Vagina (tissue), 2 donors: ENCODE measurements around the gene TRIP10.

ENCODE experiments used
- CTCF ChIP-seq, 3 experiments: fragments of 450-650 bp in 2 of 3; fragments of 200-600 bp in 1 of 3; sonication (generic) in 1 of 3; IDR thresholded peaks; one replicate each; pipeline ENCODE4 v1.5.1; 2017 to 2019; ENCODE audit warnings: antibody characterized with exemption in 3 of 3, mild to moderate bottlenecking in 2 of 3, moderate library complexity in 2 of 3
- POLR2A ChIP-seq, 2 donors: fragments of 450-650 bp; IDR thresholded peaks; one replicate each; pipeline ENCODE4 v1.6.1; 2017; ENCODE audit warnings: antibody characterized with exemption in 2 of 2, mild to moderate bottlenecking in 2 of 2, moderate library complexity in 2 of 2
- POLR2AphosphoS5 ChIP-seq, 2 donors: sonication (generic); formaldehyde crosslinking; IDR thresholded peaks; one replicate each; pipeline ENCODE4 v1.9.0; 2017; ENCODE audit warnings: antibody characterized with exemption in 2 of 2, mild to moderate bottlenecking in 2 of 2, low read depth in 1 of 2; ENCODE audit not compliant: insufficient read depth in 1 of 2

- no peak for TF ChIP-seq CTCF (IDR thresholded peaks at IDR 0.05)
- no peak for TF ChIP-seq POLR2A (IDR thresholded peaks at IDR 0.05)
- no peak for TF ChIP-seq POLR2AphosphoS5 (IDR thresholded peaks at IDR 0.05; ENCODE audit: insufficient read depth in 1 of 2, low read depth in 1 of 2)
Measured at GRCh38 chr19:6751189-6751588, 11.7 kb downstream of the TRIP10 start.
